ENCODE measurements around the gene LEF1. TPM values are rescaled to one million over a fixed set of nuclear protein-coding genes. Genes with fewer than 3 reads are reported as not detected.

LEF1 gene
- polyA plus RNA-seq, 1 experiment = 2.7 TPM

DNA sequence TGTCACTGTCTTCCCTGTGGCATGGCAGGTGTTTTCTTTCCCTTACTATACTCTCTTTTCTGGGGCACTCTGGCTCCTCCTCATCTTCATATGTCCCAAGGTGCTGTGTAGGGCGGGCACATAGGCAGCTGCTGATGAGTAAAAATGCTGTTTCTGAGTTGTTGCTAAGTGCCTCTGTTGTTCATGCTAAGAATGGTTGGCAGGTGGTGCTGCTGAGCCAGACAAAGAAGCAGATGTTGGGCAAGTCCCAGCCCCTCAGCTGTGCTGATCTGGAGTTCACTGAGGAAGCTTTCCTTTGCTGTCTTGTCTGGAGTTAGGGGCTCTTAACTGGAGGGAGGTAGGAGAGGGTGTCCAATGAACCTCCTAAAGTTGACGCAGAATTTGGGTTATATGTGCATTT is 138.4 kb downstream of the LEF1 start:
- CTCF ChIA-PET = interaction anchor here (0.7 to 7.7 kb wide), 30 partner anchors 10 to 608 kb away, joined by 3 to 98 read pairs (median 4); no protein-coding TSS in a partner anchor

DNA sequence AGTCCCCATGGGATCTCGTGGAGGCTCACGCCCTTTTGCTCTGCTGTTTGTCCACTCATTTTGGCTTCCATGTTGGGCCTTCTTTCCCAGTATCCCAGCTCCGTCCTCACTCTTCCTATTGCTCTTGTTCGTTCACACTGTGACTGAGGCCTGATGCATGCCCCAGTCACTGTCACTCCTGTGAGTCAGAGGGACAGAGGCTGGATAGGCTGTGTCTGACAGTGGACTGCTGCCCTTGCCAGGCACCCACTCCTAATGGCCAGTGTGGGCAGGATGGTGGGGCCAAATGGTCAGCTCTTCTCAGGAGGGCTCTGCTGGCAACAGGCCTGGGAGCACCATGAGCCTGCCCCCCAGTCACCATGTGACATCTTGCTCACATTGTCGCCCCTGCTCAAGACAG is 139.0 kb downstream of the LEF1 start:
- Histone ChIP-seq H3K36me3 (ENCODE audit: control insufficient read depth, insufficient read depth, low read length) (no peaks in the 10 kb centered on the region; the same call in 1 of the 2 replicates), H3K27me3 (ENCODE audit: control insufficient read depth, insufficient read depth, low read length) (no peaks in the 10 kb centered on the region), H3K4me3 (ENCODE audit: low read depth, low read length) (no peak overlapping the region)
- no peak for DNase-seq (ENCODE audit: low read depth)
- ChIA-PET CTCF (interaction anchor here (0.7 to 7.7 kb wide), 27 partner anchors 10 to 609 kb away, joined by 3 to 98 read pairs (median 4); no protein-coding TSS in a partner anchor), POLR2A (no interaction called here)
- TF ChIP-seq, protein P1, sequence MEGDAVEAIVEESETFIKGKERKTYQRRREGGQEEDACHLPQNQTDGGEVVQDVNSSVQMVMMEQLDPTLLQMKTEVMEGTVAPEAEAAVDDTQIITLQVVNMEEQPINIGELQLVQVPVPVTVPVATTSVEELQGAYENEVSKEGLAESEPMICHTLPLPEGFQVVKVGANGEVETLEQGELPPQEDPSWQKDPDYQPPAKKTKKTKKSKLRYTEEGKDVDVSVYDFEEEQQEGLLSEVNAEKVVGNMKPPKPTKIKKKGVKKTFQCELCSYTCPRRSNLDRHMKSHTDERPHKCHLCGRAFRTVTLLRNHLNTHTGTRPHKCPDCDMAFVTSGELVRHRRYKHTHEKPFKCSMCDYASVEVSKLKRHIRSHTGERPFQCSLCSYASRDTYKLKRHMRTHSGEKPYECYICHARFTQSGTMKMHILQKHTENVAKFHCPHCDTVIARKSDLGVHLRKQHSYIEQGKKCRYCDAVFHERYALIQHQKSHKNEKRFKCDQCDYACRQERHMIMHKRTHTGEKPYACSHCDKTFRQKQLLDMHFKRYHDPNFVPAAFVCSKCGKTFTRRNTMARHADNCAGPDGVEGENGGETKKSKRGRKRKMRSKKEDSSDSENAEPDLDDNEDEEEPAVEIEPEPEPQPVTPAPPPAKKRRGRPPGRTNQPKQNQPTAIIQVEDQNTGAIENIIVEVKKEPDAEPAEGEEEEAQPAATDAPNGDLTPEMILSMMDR (IDR thresholded peaks at IDR 0.05; ENCODE audit: insufficient read depth, low read depth, low read length) = no peak

More for the DNA sequence above, 138.4 kb downstream of the LEF1 start:
- POLR2A ChIA-PET = no interaction called here
- peak; percentile 16 for DNase-seq (ENCODE audit: low read depth)
- TF ChIP-seq, protein P1 (IDR thresholded peaks at IDR 0.05; ENCODE audit: insufficient read depth, low read depth, low read length) = peak; percentile 73
- H3K36me3 ChIP-seq (ENCODE audit: control insufficient read depth, insufficient read depth, low read length) = no peaks in the 10 kb centered on the region; the same call in 1 of the 2 replicates
- H3K4me3 ChIP-seq (ENCODE audit: low read depth, low read length) = no peak overlapping the region
- H3K27me3 ChIP-seq (ENCODE audit: control insufficient read depth, insufficient read depth, low read length) = no peaks in the 10 kb centered on the region

DNA sequence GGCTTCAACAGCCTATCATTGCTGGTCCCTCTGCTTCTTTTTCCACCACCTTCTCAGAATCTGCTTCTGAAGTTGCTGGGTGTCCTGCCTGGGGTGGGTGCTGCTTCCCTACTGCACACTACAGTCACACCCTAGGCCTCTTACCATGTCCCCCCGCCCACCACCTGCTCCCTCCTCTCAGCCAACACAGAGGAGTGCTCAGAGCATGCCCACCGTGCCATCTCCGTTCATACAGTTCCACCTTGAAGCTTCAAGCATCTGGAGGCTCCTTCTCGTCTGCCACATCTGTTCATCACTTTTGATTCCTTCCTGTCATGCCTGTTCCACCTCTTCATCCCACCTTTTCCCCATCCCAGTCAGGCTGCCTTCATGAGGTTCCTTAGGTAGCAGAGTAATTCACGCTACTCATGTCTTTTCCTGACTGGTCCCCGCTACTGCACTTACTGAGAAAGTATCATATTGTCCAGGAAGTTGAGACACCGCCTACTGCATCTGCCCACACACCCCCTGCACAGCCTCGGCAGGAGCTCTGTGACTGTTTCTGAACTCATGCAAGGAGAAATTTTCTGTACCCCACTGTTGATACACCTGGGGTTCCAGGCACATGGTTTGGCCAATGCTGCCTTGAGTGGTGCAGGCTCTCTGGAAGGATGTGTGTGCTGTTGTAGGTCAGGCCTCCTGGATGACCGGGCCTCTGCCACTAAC is 139.6 kb downstream of the LEF1 start:
- TF ChIP-seq, protein P1 (IDR thresholded peaks at IDR 0.05; ENCODE audit: insufficient read depth, low read depth, low read length) = no peak
- Histone ChIP-seq H3K36me3 (ENCODE audit: control insufficient read depth, insufficient read depth, low read length) (no peaks in the 10 kb centered on the region; the same call in 1 of the 2 replicates), H3K4me3 (ENCODE audit: low read depth, low read length) (no peak overlapping the region), H3K27me3 (ENCODE audit: control insufficient read depth, insufficient read depth, low read length) (no peaks in the 10 kb centered on the region)
- no peak for DNase-seq (ENCODE audit: low read depth)
- ChIA-PET POLR2A (no interaction called here), CTCF (interaction anchor here (0.8 to 7.7 kb wide), 13 partner anchors 9 to 609 kb away, joined by 3 to 98 read pairs (median 7); no protein-coding TSS in a partner anchor)

DNA sequence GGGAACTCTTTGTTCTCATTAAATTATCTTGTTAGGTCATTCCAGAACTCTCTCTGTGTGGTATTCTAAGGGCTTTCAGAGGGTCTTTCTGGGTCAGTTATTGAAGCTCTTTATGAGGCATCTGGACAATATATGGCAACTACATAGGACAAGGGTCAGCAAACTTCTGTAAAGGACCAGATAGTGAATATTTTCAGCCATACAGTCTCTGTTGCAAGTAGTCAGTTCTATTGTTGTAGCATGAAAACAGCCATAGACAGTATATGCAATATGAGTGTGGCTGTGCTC is 143.9 kb downstream of the LEF1 start:
- TF ChIP-seq, protein P1 (IDR thresholded peaks at IDR 0.05; ENCODE audit: insufficient read depth, low read depth, low read length) = no peak
- POLR2A ChIA-PET = no interaction called here
- Histone ChIP-seq H3K27me3 (ENCODE audit: control insufficient read depth, insufficient read depth, low read length) (no peaks in the 10 kb centered on the region), H3K4me3 (ENCODE audit: low read depth, low read length) (no peak overlapping the region), H3K36me3 (ENCODE audit: control insufficient read depth, insufficient read depth, low read length) (peaks cover 1% of the 10 kb centered on the region)
- DNase-seq (ENCODE audit: low read depth) = no peak
- CTCF ChIA-PET = interaction anchor here (0.7 kb wide), 1 partner anchor 546 kb away, joined by 3 read pairs; no protein-coding TSS in a partner anchor

DNA sequence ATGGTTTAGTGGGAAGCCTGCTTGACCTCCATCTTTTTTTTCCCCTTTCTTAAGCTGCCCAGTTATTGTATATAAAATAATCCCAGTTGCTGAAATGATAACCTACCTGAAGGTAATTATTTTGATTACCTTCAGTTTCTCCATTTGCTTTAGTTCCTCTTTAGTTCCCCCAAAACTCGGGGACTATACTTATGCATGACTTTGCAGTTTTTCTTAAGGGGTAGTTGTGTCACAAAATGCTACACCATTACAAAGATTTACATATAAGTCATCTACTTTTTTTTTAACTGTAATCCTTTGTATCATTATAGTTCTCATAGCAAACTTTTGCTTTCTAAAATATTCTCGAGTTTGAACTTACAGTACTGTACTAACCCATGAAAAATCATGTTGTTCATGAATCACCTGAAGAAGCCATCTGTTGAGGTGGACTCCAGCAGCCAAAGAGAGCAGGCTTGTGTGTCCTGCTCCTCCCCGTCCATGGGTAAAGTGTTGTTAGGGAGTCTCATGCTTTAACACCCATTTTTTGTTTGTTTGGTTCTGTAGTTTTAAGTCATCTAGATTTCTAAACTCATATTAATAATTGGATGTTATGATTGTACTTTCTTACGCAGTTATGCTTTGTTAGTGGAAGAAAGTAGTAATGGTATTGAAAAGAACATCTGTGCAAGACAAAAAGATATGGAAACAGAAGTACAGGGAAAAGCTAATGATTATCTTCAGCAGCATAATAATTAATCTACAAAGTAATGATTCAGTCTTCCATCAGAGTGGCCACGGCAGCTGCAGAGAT is 144.5 kb downstream of the LEF1 start:
- Histone ChIP-seq H3K27me3 (ENCODE audit: control insufficient read depth, insufficient read depth, low read length) (no peaks in the 10 kb centered on the region), H3K36me3 (ENCODE audit: control insufficient read depth, insufficient read depth, low read length) (peaks cover 1% of the 10 kb centered on the region), H3K4me3 (ENCODE audit: low read depth, low read length) (no peak overlapping the region)
- ChIA-PET POLR2A (no interaction called here), CTCF (interaction anchor here (0.7 to 1.2 kb wide), 3 partner anchors 542 to 548 kb away, joined by 3 to 6 read pairs (median 3); no protein-coding TSS in a partner anchor)
- TF ChIP-seq, protein P1 (IDR thresholded peaks at IDR 0.05; ENCODE audit: insufficient read depth, low read depth, low read length) = no peak
- DNase-seq (ENCODE audit: low read depth) = no peak

Data from BJ (cell line).